Suprapubic skin (tissue), 2 donors: ENCODE results near the gene ERCC5.

Experiments used
- EP300 ChIP-seq: sonication (generic); formaldehyde crosslinking; IDR thresholded peaks from one replicate; pipeline ENCODE4 v1.6.1; 2017; ENCODE audit warnings: antibody characterized with exemption
- POLR2A ChIP-seq, 2 donors: fragments of 450-650 bp; IDR thresholded peaks; one replicate each; pipeline ENCODE4 v1.6.1; 2017; ENCODE audit warnings: antibody characterized with exemption in 2 of 2, mild to moderate bottlenecking in 2 of 2, moderate library complexity in 2 of 2

- TF ChIP-seq POLR2A (IDR thresholded peaks at IDR 0.05) (no peak), EP300 (no peak)
Observed at GRCh38 chr13:102875256-102875655, 29.4 kb downstream of the ERCC5 start.
